HepG2 (cell line): ENCODE results near the gene CPEB3. TPM values are rescaled to one million over a fixed set of nuclear protein-coding genes. Genes with fewer than 3 reads are reported as not detected.

Source experiments
- ATAC-seq: fragments of 200-7000 bp; cut with Tn5 transposase; 3 replicates; pipeline ENCODE4 v1.9.1; 2020; ENCODE audit warnings: mild to moderate bottlenecking, moderate library complexity
- BruUV-seq: library from RNA; stranded (reverse); fragments of 400-500 nt; replicated peaks from 2 replicates; lab custom pipeline; 2021; lab: Mats Ljungman, UMichigan
- CTCF ChIA-PET: fragments of 300-600 bp; formaldehyde crosslinking; extraction: SDS; loops from one replicate; lab custom pipeline; 2021; ENCODE audit warnings: low total read pairs, inconsistent platforms, low intra/inter-chr PET ratio; lab: Yijun Ruan, JAX
- POLR2A ChIA-PET: fragments of 350-600 bp; sonication (Branson Sonifier 250); formaldehyde crosslinking; loops from one replicate; lab custom pipeline; 2020; ENCODE audit warnings: antibody characterized with exemption, inconsistent platforms; lab: Yijun Ruan, JAX
- DNase-seq: peaks from one replicate; pipeline ENCODE4 v3.0.0-alpha.2; 2015; ENCODE audit warnings: low spot score
- FAIRE-seq: peaks from 3 replicates; lab custom pipeline; 2011; peaks lifted over from hg19 to GRCh38; lab: Jason Lieb, UNC
- H2AFZ ChIP-seq: one replicate; pipeline ENCODE4 v1.6.1; 2011; ENCODE audit warnings: low read length, inconsistent platforms
- H3K27ac ChIP-seq: fragments of 300-600 bp; 3 replicates; pipeline ENCODE4 v1.8.0; 2011; ENCODE audit warnings: mixed run types, mild to moderate bottlenecking, mixed read lengths, low read length, inconsistent platforms; ENCODE audit not compliant: insufficient read depth; ENCODE audit errors: extremely low read length
- H3K27me3 ChIP-seq, 2 experiments: fragments of 200-600 bp in 1 of 2; 2 replicates in 1 of 2; 3 replicates in 1 of 2; pipeline versions ENCODE4 v1.6.0 to v1.8.0; 2011; ENCODE audit warnings: low read length in 2 of 2, mild to moderate bottlenecking in 2 of 2, moderate library complexity in 2 of 2, inconsistent platforms in 1 of 2; ENCODE audit not compliant: insufficient read depth in 2 of 2, control insufficient read depth in 1 of 2
- H3K36me3 ChIP-seq, 2 experiments: fragments of 200-600 bp in 1 of 2; replicated peaks in 1 of 2; 2 replicates in 1 of 2; 3 replicates in 1 of 2; pipeline versions ENCODE4 v1.5.1 to v1.8.0; 2011; ENCODE audit warnings: low read length in 2 of 2, inconsistent platforms in 1 of 2; ENCODE audit not compliant: insufficient read depth in 2 of 2, control insufficient read depth in 1 of 2
- H3K4me1 ChIP-seq: 2 replicates; pipeline ENCODE4 v1.5.1; 2012; ENCODE audit warnings: low read length, inconsistent platforms; ENCODE audit not compliant: insufficient read depth
- H3K4me2 ChIP-seq: 2 replicates; pipeline ENCODE4 v1.6.0; 2011; ENCODE audit warnings: low read depth, low read length, inconsistent platforms
- H3K4me3 ChIP-seq, 3 experiments: fragments of 200-600 bp in 1 of 3; sonication (generic), shearing (Covaris generic) in 1 of 3; replicated peaks in 1 of 3; 2 replicates each; pipeline ENCODE4 v1.5.1; 2011 to 2016; ENCODE audit warnings: low read length in 3 of 3, inconsistent platforms in 2 of 3, low read depth in 2 of 3, mild to moderate bottlenecking in 2 of 3, control low read depth in 1 of 3, mixed read lengths in 1 of 3; ENCODE audit not compliant: insufficient read depth in 1 of 3
- H3K79me2 ChIP-seq: one replicate; pipeline ENCODE4 v1.6.1; 2011; ENCODE audit warnings: low read length, inconsistent platforms; ENCODE audit not compliant: insufficient read depth
- H3K9ac ChIP-seq: 2 replicates; pipeline ENCODE4 v1.6.0; 2011; ENCODE audit warnings: mild to moderate bottlenecking, low read depth, low read length, inconsistent platforms; ENCODE audit not compliant: insufficient read depth
- H3K9me3 ChIP-seq: 2 replicates; pipeline ENCODE4 v1.5.1; 2012; ENCODE audit warnings: mild to moderate bottlenecking, low read length
- H4K20me1 ChIP-seq: 2 replicates; pipeline ENCODE4 v1.6.0; 2011; ENCODE audit warnings: inconsistent platforms, mild to moderate bottlenecking, low read length, moderate library complexity; ENCODE audit not compliant: insufficient read depth
- NFKB2 ChIP-seq: sonication (generic); formaldehyde crosslinking; IDR thresholded peaks from 2 replicates; pipeline ENCODE4 v1.4.0; 2020; ENCODE audit warnings: missing genetic modification reagents, borderline replicate concordance
- NFKBIZ ChIP-seq: IDR thresholded peaks from 2 replicates; pipeline ENCODE4 v1.6.1; 2018; ENCODE audit warnings: missing genetic modification reagents, missing compliant biosample characterization
- SIX1 ChIP-seq: sonication (generic); formaldehyde crosslinking; IDR thresholded peaks from 2 replicates; pipeline ENCODE4 v1.4.0; 2020; ENCODE audit warnings: missing genetic modification reagents, borderline replicate concordance
- SSRP1 ChIP-seq: IDR thresholded peaks from 2 replicates; pipeline ENCODE4 v1.6.1; 2016; ENCODE audit warnings: control low read depth
- U2AF1 ChIP-seq: fragments of 200-400 bp; formaldehyde crosslinking; optimal IDR thresholded peaks from 2 replicates; pipeline ENCODE3; 2017; ENCODE audit warnings: mild to moderate bottlenecking, low read depth, low read length
- ZKSCAN8 ChIP-seq: IDR thresholded peaks from 2 replicates; pipeline ENCODE4 v1.6.1; 2016; ENCODE audit warnings: borderline replicate concordance, missing genetic modification reagents, missing compliant biosample characterization
- ZNF20 ChIP-seq: sonication (generic); formaldehyde crosslinking; IDR thresholded peaks from 2 replicates; pipeline ENCODE4 v1.4.0; 2020; ENCODE audit warnings: mild to moderate bottlenecking, moderate library complexity, missing genetic modification reagents
- ZNF354B ChIP-seq: sonication (generic); formaldehyde crosslinking; IDR thresholded peaks from 2 replicates; pipeline ENCODE4 v1.8.0; 2022; ENCODE audit warnings: mild to moderate bottlenecking, missing genetic modification reagents
- ZNF543 ChIP-seq: sonication (generic); formaldehyde crosslinking; IDR thresholded peaks from 2 replicates; pipeline ENCODE4 v1.4.0; 2020; ENCODE audit warnings: mild to moderate bottlenecking, missing genetic modification reagents
- ZNF546 ChIP-seq: sonication (generic); formaldehyde crosslinking; conservative IDR thresholded peaks from 2 replicates; pipeline ENCODE4 v1.8.1; 2023; ENCODE audit warnings: mild to moderate bottlenecking, missing genetic modification reagents
- ZNF552 ChIP-seq: sonication (generic); formaldehyde crosslinking; IDR thresholded peaks from 2 replicates; pipeline ENCODE4 v1.9.0; 2022; ENCODE audit warnings: missing genetic modification reagents, mild to moderate bottlenecking, borderline replicate concordance
- ZNF567 ChIP-seq: sonication (generic); formaldehyde crosslinking; IDR thresholded peaks from 2 replicates; pipeline ENCODE4 v1.8.1; 2023; ENCODE audit warnings: mild to moderate bottlenecking, missing genetic modification reagents, borderline replicate concordance
- ZNF577 ChIP-seq: sonication (generic); formaldehyde crosslinking; IDR thresholded peaks from 2 replicates; pipeline ENCODE4 v1.4.0; 2020; ENCODE audit warnings: mild to moderate bottlenecking, low read depth, missing genetic modification reagents, borderline replicate concordance
- ZNF850 ChIP-seq: sonication (generic); formaldehyde crosslinking; conservative IDR thresholded peaks from 2 replicates; pipeline ENCODE4 v1.9.0; 2021; ENCODE audit warnings: mild to moderate bottlenecking, missing genetic modification reagents
- ZSCAN25 ChIP-seq: sonication (generic); formaldehyde crosslinking; IDR thresholded peaks from 2 replicates; pipeline ENCODE4 v1.8.0; 2022; ENCODE audit warnings: mild to moderate bottlenecking, missing genetic modification reagents
- WGBS: methylation state at CpG from one replicate; pipeline ENCODE4 v1.1.6; 2017; ENCODE audit warnings: low lambda C conversion rate; 5-methylcytosine and 5-hydroxymethylcytosine counted together
- in situ Hi-C: cut with HindIII; loops from 2 replicates; pipeline ENCODE4 v1.10.0; 2017; ENCODE audit warnings: low pct_unique_long_range_greater_than_20kb; ENCODE audit not compliant: extremely low pct_ligation_motif_present
- intact Hi-C: fragments of 100-400 bp; cut with micrococcal nuclease; formaldehyde crosslinking; loops from one replicate; pipeline ENCODE4 v1.10.0; 2022; ENCODE audit not compliant: unreplicated experiment
- polyA plus RNA-seq, 8 experiments: library from polyadenylated mRNA; depleted of rRNA in 3 of 8; stranded (reverse) in 7 of 8; unstranded in 1 of 8; fragments of >200 nt; fragmentation: Illumina TruSeq in 4 of 8; extraction: Trizol in 4 of 8; gene quantifications; 2 replicates each; pipeline versions ENCODE4 v1.2.1 to v1.2.3, GENCODE V29; 2011 to 2016; ENCODE audit warnings: low read depth in 4 of 8, missing spikeins in 1 of 8, mixed read lengths in 1 of 8; ENCODE audit not compliant: insufficient read depth in 1 of 8
- total RNA-seq, 5 experiments: library from RNA; depleted of rRNA; stranded (reverse); fragments of >200 nt; fragmentation: Illumina TruSeq; extraction: Trizol; gene quantifications; 2 replicates each; pipeline ENCODE4 v1.2.3, GENCODE V29; 2016; ENCODE audit warnings: low read depth in 1 of 5
- TF ChIP-seq, protein P1 (sequence below): sonication (generic); formaldehyde crosslinking; IDR thresholded peaks from 2 replicates; pipeline ENCODE4 v1.5.0; 2020; ENCODE audit warnings: mild to moderate bottlenecking, missing genetic modification reagents, borderline replicate concordance
- TF ChIP-seq, protein P2 (sequence below): sonication (generic); formaldehyde crosslinking; IDR thresholded peaks from 2 replicates; pipeline ENCODE4 v1.4.0; 2020; ENCODE audit warnings: mild to moderate bottlenecking, missing genetic modification reagents
- TF ChIP-seq, protein P3 (sequence below): sonication (generic); formaldehyde crosslinking; IDR thresholded peaks from 2 replicates; pipeline ENCODE4 v1.5.0; 2020; ENCODE audit warnings: mild to moderate bottlenecking, missing genetic modification reagents, borderline replicate concordance

Gene CPEB3
- total and polyA plus RNA-seq, 2 of the 13 experiments (the other 11 are each of a cell fraction or from before 2014, with no cell fraction given): 0.66 to 0.70 TPM

- TF ChIP-seq ZNF543 (CRISPR knock-in tag): no peak
- no peak for TF ChIP-seq SIX1 (CRISPR knock-in tag)
- TF ChIP-seq, protein P1, sequence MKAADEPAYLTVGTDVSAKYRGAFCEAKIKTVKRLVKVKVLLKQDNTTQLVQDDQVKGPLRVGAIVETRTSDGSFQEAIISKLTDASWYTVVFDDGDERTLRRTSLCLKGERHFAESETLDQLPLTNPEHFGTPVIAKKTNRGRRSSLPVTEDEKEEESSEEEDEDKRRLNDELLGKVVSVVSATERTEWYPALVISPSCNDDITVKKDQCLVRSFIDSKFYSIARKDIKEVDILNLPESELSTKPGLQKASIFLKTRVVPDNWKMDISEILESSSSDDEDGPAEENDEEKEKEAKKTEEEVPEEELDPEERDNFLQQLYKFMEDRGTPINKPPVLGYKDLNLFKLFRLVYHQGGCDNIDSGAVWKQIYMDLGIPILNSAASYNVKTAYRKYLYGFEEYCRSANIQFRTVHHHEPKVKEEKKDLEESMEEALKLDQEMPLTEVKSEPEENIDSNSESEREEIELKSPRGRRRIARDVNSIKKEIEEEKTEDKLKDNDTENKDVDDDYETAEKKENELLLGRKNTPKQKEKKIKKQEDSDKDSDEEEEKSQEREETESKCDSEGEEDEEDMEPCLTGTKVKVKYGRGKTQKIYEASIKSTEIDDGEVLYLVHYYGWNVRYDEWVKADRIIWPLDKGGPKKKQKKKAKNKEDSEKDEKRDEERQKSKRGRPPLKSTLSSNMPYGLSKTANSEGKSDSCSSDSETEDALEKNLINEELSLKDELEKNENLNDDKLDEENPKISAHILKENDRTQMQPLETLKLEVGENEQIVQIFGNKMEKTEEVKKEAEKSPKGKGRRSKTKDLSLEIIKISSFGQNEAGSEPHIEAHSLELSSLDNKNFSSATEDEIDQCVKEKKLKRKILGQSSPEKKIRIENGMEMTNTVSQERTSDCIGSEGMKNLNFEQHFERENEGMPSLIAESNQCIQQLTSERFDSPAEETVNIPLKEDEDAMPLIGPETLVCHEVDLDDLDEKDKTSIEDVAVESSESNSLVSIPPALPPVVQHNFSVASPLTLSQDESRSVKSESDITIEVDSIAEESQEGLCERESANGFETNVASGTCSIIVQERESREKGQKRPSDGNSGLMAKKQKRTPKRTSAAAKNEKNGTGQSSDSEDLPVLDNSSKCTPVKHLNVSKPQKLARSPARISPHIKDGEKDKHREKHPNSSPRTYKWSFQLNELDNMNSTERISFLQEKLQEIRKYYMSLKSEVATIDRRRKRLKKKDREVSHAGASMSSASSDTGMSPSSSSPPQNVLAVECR (CRISPR knock-in tag): no peak
- no peak for TF ChIP-seq ZNF567
- TF ChIP-seq ZNF546 (CRISPR knock-in tag): no peak
- no peak for TF ChIP-seq NFKBIZ
- no peak for TF ChIP-seq NFKB2 (CRISPR knock-in tag)
- TF ChIP-seq U2AF1: no peak
- no peak for TF ChIP-seq SSRP1 (CRISPR knock-in tag)
- no peak for TF ChIP-seq ZNF354B
Observed at GRCh38 chr10:92177546-92177945, 113.3 kb downstream of the CPEB3 start (continued).

GRCh38 chr10:92175164-92175563, 115.7 kb downstream of the CPEB3 start:
- no peaks in the 10 kb centered on the region for H3K9me3 ChIP-seq
- intact Hi-C loops: no loop called here
- no peaks in the 10 kb centered on the region for H4K20me1 ChIP-seq
- POLR2A ChIA-PET: no interaction called here
- no peaks in the 10 kb centered on the region for H3K27me3 ChIP-seq
- H3K9ac ChIP-seq: no peak overlapping the region
- no peaks in the 10 kb centered on the region for H3K79me2 ChIP-seq
- H3K4me1 ChIP-seq: no peaks in the 10 kb centered on the region
- ATAC-seq (no peak), FAIRE-seq (no peak), DNase-seq (no peak)
- 0 out of 5 replicates have a peak, but pooled peaks cover 0 to 4% of the 10 kb centered on the region in 2 experiments for H3K36me3 ChIP-seq
- in situ Hi-C loops: no loop called here
- H3K4me3 ChIP-seq: no peak overlapping the region
- CTCF ChIA-PET: no interaction called here
- no peak overlapping the region for H2AFZ ChIP-seq
- no peak overlapping the region for H3K4me2 ChIP-seq
- H3K27ac ChIP-seq: no peak overlapping the region
- 96% methylated on average over 5 of the region's 5 CpGs for WGBS
- no TSS peak for BruUV-seq
- TF ChIP-seq ZNF577 (CRISPR knock-in tag) (no peak), ZNF20 (CRISPR knock-in tag) (no peak), ZSCAN25 (no peak), ZNF552 (CRISPR knock-in tag) (no peak), ZKSCAN8 (CRISPR knock-in tag) (no peak), ZNF850 (CRISPR knock-in tag) (no peak)
- TF ChIP-seq, protein P2, sequence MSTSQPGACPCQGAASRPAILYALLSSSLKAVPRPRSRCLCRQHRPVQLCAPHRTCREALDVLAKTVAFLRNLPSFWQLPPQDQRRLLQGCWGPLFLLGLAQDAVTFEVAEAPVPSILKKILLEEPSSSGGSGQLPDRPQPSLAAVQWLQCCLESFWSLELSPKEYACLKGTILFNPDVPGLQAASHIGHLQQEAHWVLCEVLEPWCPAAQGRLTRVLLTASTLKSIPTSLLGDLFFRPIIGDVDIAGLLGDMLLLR (CRISPR knock-in tag): no peak
- TF ChIP-seq, protein P3, sequence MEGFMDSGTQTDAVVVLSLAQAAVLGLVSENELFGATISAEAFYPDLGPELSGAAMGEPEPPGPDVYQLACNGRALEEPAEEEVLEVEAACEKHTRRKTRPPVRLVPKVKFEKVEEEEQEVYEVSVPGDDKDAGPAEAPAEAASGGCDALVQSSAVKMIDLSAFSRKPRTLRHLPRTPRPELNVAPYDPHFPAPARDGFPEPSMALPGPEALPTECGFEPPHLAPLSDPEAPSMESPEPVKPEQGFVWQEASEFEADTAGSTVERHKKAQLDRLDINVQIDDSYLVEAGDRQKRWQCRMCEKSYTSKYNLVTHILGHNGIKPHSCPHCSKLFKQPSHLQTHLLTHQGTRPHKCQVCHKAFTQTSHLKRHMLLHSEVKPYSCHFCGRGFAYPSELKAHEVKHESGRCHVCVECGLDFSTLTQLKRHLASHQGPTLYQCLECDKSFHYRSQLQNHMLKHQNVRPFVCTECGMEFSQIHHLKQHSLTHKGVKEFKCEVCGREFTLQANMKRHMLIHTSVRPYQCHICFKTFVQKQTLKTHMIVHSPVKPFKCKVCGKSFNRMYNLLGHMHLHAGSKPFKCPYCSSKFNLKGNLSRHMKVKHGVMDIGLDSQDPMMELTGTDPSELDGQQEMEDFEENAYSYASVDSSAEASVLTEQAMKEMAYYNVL: no peak
